H1 (cell line): Measurements from ENCODE around the gene TMEM30A. TPM values are rescaled to one million over a fixed set of nuclear protein-coding genes. Genes with fewer than 3 reads are reported as not detected.

ENCODE experiments used
- CTCF ChIA-PET: fragments of 300-600 bp; sonication (Branson Sonifier 250); formaldehyde crosslinking; loops from one replicate; lab custom pipeline; 2021; ENCODE audit not compliant: partially characterized antibody; lab: Charles Lee
- POLR2A ChIA-PET: fragments of 300-600 bp; sonication (Branson Sonifier 250); formaldehyde crosslinking; loops from one replicate; lab custom pipeline; 2021; ENCODE audit warnings: inconsistent platforms; ENCODE audit not compliant: partially characterized antibody; lab: Charles Lee
- DNase-seq, 2 experiments: peaks; one replicate each; pipeline versions ENCODE4 v3.0.0 to v3.0.0-alpha.2; 2010 to 2022; ENCODE audit warnings: low spot score in 2 of 2, low read depth in 1 of 2, mixed read lengths in 1 of 2
- FAIRE-seq: peaks from 2 replicates; lab custom pipeline; 2011; peaks lifted over from hg19 to GRCh38; lab: Jason Lieb, UNC
- H2AFZ ChIP-seq: 2 replicates; pipeline ENCODE4 v1.8.1; 2012; ENCODE audit warnings: low read length, inconsistent platforms
- H2AK5ac ChIP-seq: 2 replicates; pipeline ENCODE4 v1.6.1; 2013; ENCODE audit warnings: low read depth, low read length
- H2BK120ac ChIP-seq: replicated peaks from 2 replicates; pipeline ENCODE3; 2013; ENCODE audit warnings: low read depth, low read length, inconsistent platforms
- H2BK12ac ChIP-seq: 2 replicates; pipeline ENCODE4 v1.6.1; 2013; ENCODE audit warnings: low read depth, low read length
- H2BK15ac ChIP-seq: 2 replicates; pipeline ENCODE4 v1.6.1; 2013; ENCODE audit warnings: low read length
- H2BK20ac ChIP-seq: 2 replicates; pipeline ENCODE4 v1.6.1; 2013; ENCODE audit warnings: low read length
- H2BK5ac ChIP-seq: 2 replicates; pipeline ENCODE4 v1.6.1; 2013; ENCODE audit warnings: low read depth, low read length
- H3K14ac ChIP-seq: 2 replicates; pipeline ENCODE4 v1.6.1; 2013; ENCODE audit warnings: inconsistent platforms; ENCODE audit not compliant: insufficient read length
- H3K18ac ChIP-seq: 2 replicates; pipeline ENCODE4 v1.6.1; 2013; ENCODE audit warnings: low read length; ENCODE audit errors: extremely low read depth
- H3K23ac ChIP-seq: 2 replicates; pipeline ENCODE4 v1.6.1; 2013; ENCODE audit warnings: inconsistent platforms; ENCODE audit not compliant: insufficient read length
- H3K23me2 ChIP-seq: 2 replicates; pipeline ENCODE4 v1.6.1; 2013; ENCODE audit warnings: low read depth, low read length
- H3K27ac ChIP-seq: 2 replicates; pipeline ENCODE4 v1.6.1; 2011; ENCODE audit warnings: low read depth, low read length, inconsistent platforms
- H3K27me3 ChIP-seq, 4 experiments: replicated peaks in 1 of 4; 1 replicate in 1 of 4; 2 replicates in 3 of 4; pipeline versions ENCODE4 v1.6.1 to v1.8.1; 2011 to 2013; ENCODE audit warnings: low read length in 3 of 4, mild to moderate bottlenecking in 3 of 4, inconsistent platforms in 2 of 4, mixed read lengths in 2 of 4, moderate library complexity in 1 of 4; ENCODE audit not compliant: control insufficient read depth in 3 of 4, insufficient read depth in 3 of 4; ENCODE audit errors: extremely low read depth in 1 of 4
- H3K36me3 ChIP-seq, 4 experiments: 2 replicates each; pipeline versions ENCODE4 v1.6.1 to v1.8.1; 2011 to 2013; ENCODE audit warnings: mild to moderate bottlenecking in 4 of 4, low read length in 3 of 4, moderate library complexity in 2 of 4, control low read depth in 1 of 4, inconsistent platforms in 1 of 4; ENCODE audit not compliant: insufficient read depth in 4 of 4, control insufficient read depth in 2 of 4
- H3K4ac ChIP-seq: replicated peaks from 2 replicates; pipeline ENCODE3; 2013; ENCODE audit warnings: low read length, low read depth, mixed read lengths, inconsistent platforms; ENCODE audit not compliant: insufficient read length
- H3K4me1 ChIP-seq, 4 experiments: replicated peaks in 1 of 4; 1 replicate in 1 of 4; 2 replicates in 3 of 4; pipeline versions ENCODE4 v1.6.1 to v1.8.1; 2011 to 2013; ENCODE audit warnings: low read length in 3 of 4, inconsistent platforms in 2 of 4, mixed read lengths in 1 of 4; ENCODE audit not compliant: insufficient read depth in 4 of 4, control insufficient read depth in 3 of 4
- H3K4me2 ChIP-seq, 2 experiments: 2 replicates each; pipeline versions ENCODE4 v1.6.1 to v1.8.1; 2011 to 2013; ENCODE audit warnings: low read depth in 2 of 2, low read length in 2 of 2, control low read depth in 1 of 2, inconsistent platforms in 1 of 2, mild to moderate bottlenecking in 1 of 2; ENCODE audit not compliant: insufficient read depth in 1 of 2
- H3K4me3 ChIP-seq, 4 experiments: fragments of 200-600, 300-600 bp in 1 of 4; sonication (generic), shearing (Covaris generic), sonication (Bioruptor Twin) in 1 of 4; 2 replicates each; pipeline versions ENCODE4 v1.5.1 to v1.8.1; 2011 to 2016; ENCODE audit warnings: low read length in 4 of 4, low read depth in 3 of 4, control low read depth in 2 of 4, inconsistent platforms in 2 of 4, mild to moderate bottlenecking in 2 of 4, mixed read lengths in 1 of 4, moderate library complexity in 1 of 4; ENCODE audit not compliant: insufficient read depth in 2 of 4; ENCODE audit errors: extremely low read depth in 1 of 4
- H3K56ac ChIP-seq: replicated peaks from 2 replicates; pipeline ENCODE3; 2013; ENCODE audit warnings: low read depth, mild to moderate bottlenecking, mixed read lengths, low read length, inconsistent platforms; ENCODE audit not compliant: insufficient read length
- H3K79me1 ChIP-seq: 2 replicates; pipeline ENCODE4 v1.6.1; 2013; ENCODE audit warnings: low read depth, low read length, control low read depth
- H3K79me2 ChIP-seq, 2 experiments: 2 replicates each; pipeline versions ENCODE4 v1.6.1 to v1.8.1; 2012 to 2013; ENCODE audit warnings: low read length in 2 of 2, mild to moderate bottlenecking in 2 of 2, inconsistent platforms in 1 of 2; ENCODE audit not compliant: insufficient read depth in 2 of 2, control insufficient read depth in 1 of 2
- H3K9ac ChIP-seq, 4 experiments: replicated peaks in 1 of 4; 1 replicate in 1 of 4; 2 replicates in 3 of 4; pipeline versions ENCODE4 v1.6.1 to v1.8.1; 2011 to 2013; ENCODE audit warnings: low read depth in 3 of 4, low read length in 3 of 4, control low read depth in 2 of 4, mild to moderate bottlenecking in 2 of 4, moderate library complexity in 2 of 4, inconsistent platforms in 1 of 4; ENCODE audit errors: extremely low read depth in 1 of 4
- H3K9me3 ChIP-seq, 2 experiments: 2 replicates each; pipeline versions ENCODE4 v1.6.1 to v1.8.1; 2012 to 2013; ENCODE audit warnings: mild to moderate bottlenecking in 2 of 2, moderate library complexity in 2 of 2, control low read depth in 1 of 2, inconsistent platforms in 1 of 2, low read depth in 1 of 2, low read length in 1 of 2, mixed read lengths in 1 of 2; ENCODE audit not compliant: insufficient read depth in 2 of 2
- H4K20me1 ChIP-seq, 2 experiments: replicated peaks in 1 of 2; 2 replicates each; pipeline versions ENCODE3 to v1.8.1; 2011 to 2013; ENCODE audit warnings: inconsistent platforms in 2 of 2, low read length in 2 of 2, mild to moderate bottlenecking in 1 of 2; ENCODE audit not compliant: insufficient read depth in 2 of 2, control insufficient read depth in 1 of 2
- H4K5ac ChIP-seq: 2 replicates; pipeline ENCODE4 v1.6.1; 2013; ENCODE audit warnings: low read length, low read depth, mixed read lengths, inconsistent platforms; ENCODE audit not compliant: insufficient read length
- H4K8ac ChIP-seq: 2 replicates; pipeline ENCODE4 v1.8.0; 2013; ENCODE audit warnings: mild to moderate bottlenecking, moderate library complexity, low read length, inconsistent platforms; ENCODE audit not compliant: insufficient read depth; ENCODE audit errors: extremely low read depth
- H4K91ac ChIP-seq: replicated peaks from 2 replicates; pipeline ENCODE3; 2013; ENCODE audit warnings: low read length, mixed read lengths, inconsistent platforms; ENCODE audit not compliant: insufficient read length
- HDAC2 ChIP-seq, 2 experiments: fragments of 300-600 bp in 1 of 2; sonication (generic) in 1 of 2; IDR thresholded peaks; 2 replicates each; pipeline ENCODE4 v1.6.1; 2011 to 2012; ENCODE audit warnings: low read depth in 2 of 2, low read length in 2 of 2, mild to moderate bottlenecking in 2 of 2, moderate library complexity in 2 of 2, borderline replicate concordance in 1 of 2, inconsistent platforms in 1 of 2
- JUND ChIP-seq: IDR thresholded peaks from 2 replicates; pipeline ENCODE4 v1.6.1; 2011; ENCODE audit warnings: mild to moderate bottlenecking, improper control_type of control experiment, low read length
- KDM1A ChIP-seq: fragments of 200-600, 300-600 bp; sonication (generic); IDR thresholded peaks from 2 replicates; pipeline ENCODE4 v1.7.1; 2016; ENCODE audit warnings: mild to moderate bottlenecking, low read length, borderline replicate concordance
- RBBP5 ChIP-seq: IDR thresholded peaks from 2 replicates; pipeline ENCODE4 v1.7.1; 2012; ENCODE audit warnings: low read depth, mild to moderate bottlenecking, inconsistent platforms, low read length, moderate library complexity, borderline replicate concordance
- SUZ12 ChIP-seq: fragments of 200-600 bp; sonication (generic); IDR thresholded peaks from 2 replicates; pipeline ENCODE4 v1.6.1; 2012; ENCODE audit warnings: mild to moderate bottlenecking, inconsistent platforms, low read length, moderate library complexity, mixed read lengths
- ZNF274 ChIP-seq: IDR thresholded peaks from 2 replicates; pipeline ENCODE4 v1.7.0; 2012; ENCODE audit warnings: low read length, borderline replicate concordance; ENCODE audit errors: extremely low read depth
- WGBS, 2 experiments: shearing (Covaris generic) in 1 of 2; methylation state at CpG; one replicate each; pipeline versions ENCODE4 v1.1.6 to v1.1.7; 2013 to 2015; ENCODE audit warnings: low lambda C conversion rate in 2 of 2, mixed read lengths in 2 of 2, inconsistent platforms in 1 of 2, low coverage in 1 of 2, missing lambda C conversion rate in 1 of 2; ENCODE audit not compliant: insufficient replicate concordance in 2 of 2, insufficient coverage in 1 of 2, insufficient read length in 1 of 2; ENCODE audit errors: extremely low coverage in 1 of 2, missing lambda C conversion rate in 1 of 2; 5-methylcytosine and 5-hydroxymethylcytosine counted together
- polyA plus RNA-seq, 7 experiments: library from polyadenylated mRNA; depleted of rRNA in 3 of 7; stranded (reverse) in 5 of 7; unstranded in 2 of 7; fragments of >200 nt in 5 of 7; fragments of 200-250 nt in 2 of 7; gene quantifications; 1 replicate in 5 of 7; 2 replicates in 1 of 7; 4 replicates in 1 of 7; pipeline versions ENCODE4 v1.2.1 to v1.2.3, GENCODE V29; 2011 to 2013; ENCODE audit warnings: missing spikeins in 2 of 7, mixed read lengths in 2 of 7
- total RNA-seq: library from RNA; stranded (reverse); fragmentation: NEBNext Ultra II Directional; extraction: Animal tissue kit (Norgen Biotek cat#: 25700); gene quantifications from 2 replicates; pipeline ENCODE4 v1.2.1, GENCODE V29; 2021

The TMEM30A gene
- total and polyA plus RNA-seq, 2 of the 8 experiments (the other 6 are each of a cell fraction or from before 2014, with no cell fraction given), result 10.5 to 71.0 TPM

DNA sequence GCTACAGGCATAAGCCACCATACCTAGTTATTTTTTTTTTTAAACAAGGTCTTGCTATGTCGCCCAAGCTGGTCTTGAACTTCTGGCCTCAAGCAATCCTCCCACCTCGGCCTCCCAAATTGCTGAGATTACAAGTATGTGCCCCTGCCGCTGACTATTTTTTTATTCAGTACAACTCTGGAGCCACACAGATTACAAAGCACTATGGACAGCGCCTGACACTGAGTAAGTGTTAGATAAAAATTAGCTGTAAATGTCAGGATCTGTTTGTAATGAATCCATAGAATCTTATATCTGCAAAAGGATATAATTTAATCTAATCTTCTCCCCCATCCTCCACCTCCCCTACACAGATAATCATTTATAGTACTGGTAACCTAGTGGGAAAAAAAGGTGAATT lies 63.5 kb downstream of the TMEM30A start:
- Histone ChIP-seq H3K79me2 (no peaks in the 10 kb centered on the region), H4K8ac (no peak overlapping the region), H4K91ac (no peak overlapping the region), H2BK20ac (no peak overlapping the region), H3K4me3 (no peak overlapping the region), H3K36me3 (no peaks in the 10 kb centered on the region), H3K9ac (no peak overlapping the region), H3K27ac (no peak overlapping the region), H3K79me1 (no peaks in the 10 kb centered on the region), H2BK15ac (no peak overlapping the region), H3K18ac (no peak overlapping the region), H3K4me1 (peaks cover 0 to 4% (median 0%) of the 10 kb centered on the region in 4 experiments; a peak in 1 of 7 replicates), H3K23ac (no peak overlapping the region), H3K56ac (no peak overlapping the region), H3K14ac (no peak overlapping the region), H3K4ac (no peak overlapping the region), H2AFZ (no peak overlapping the region), H2AK5ac (no peak overlapping the region), H3K4me2 (no peak overlapping the region), H2BK120ac (no peak overlapping the region), H4K5ac (no peak overlapping the region), H3K27me3 (no peaks in the 10 kb centered on the region), H3K23me2 (no peaks in the 10 kb centered on the region), H2BK5ac (no peak overlapping the region), H3K9me3 (no peaks in the 10 kb centered on the region), H4K20me1 (no peaks in the 10 kb centered on the region), H2BK12ac (no peak overlapping the region)
- TF ChIP-seq JUND, result no peak
- no peak for TF ChIP-seq ZNF274
- TF ChIP-seq KDM1A, result no peak
- no peak for TF ChIP-seq SUZ12
- no peak for TF ChIP-seq RBBP5
- no peak for TF ChIP-seq HDAC2 (IDR thresholded peaks at IDR 0.05; ENCODE audit: borderline replicate concordance in 1 of 2, low read depth in 2 of 2, low read length in 2 of 2)
- FAIRE-seq (no peak), DNase-seq (no peak)
- WGBS, 2 experiments, result 87% methylated on average over 4 of the region's 4 CpGs; no CpG with 5 or more reads in 1 of the 2 experiments
- ChIA-PET CTCF (interaction anchor here (0.6 to 5.2 kb wide), 5 partner anchors 10 to 1522 kb away, joined by 3 to 60 read pairs (median 4); no protein-coding TSS in a partner anchor), POLR2A (no interaction called here)
